Parathyroid adenoma (tissue), 2 donors: Measurements from ENCODE around the gene STX16.

ENCODE experiments used
- H2AFZ ChIP-seq: fragments of 300-600 bp; sonication (generic); one replicate; pipeline ENCODE4 v1.7.0; 2017; ENCODE audit warnings: antibody characterized with exemption, mild to moderate bottlenecking
- H3K27ac ChIP-seq: fragments of 300-600 bp; sonication (generic); one replicate; pipeline ENCODE4 v1.7.0; 2017
- H3K27me3 ChIP-seq: fragments of 300-600 bp; sonication (generic); one replicate; pipeline ENCODE4 v1.7.0; 2017; ENCODE audit warnings: low read length; ENCODE audit not compliant: control insufficient read depth, insufficient read depth
- H3K36me3 ChIP-seq: fragments of 300-600 bp; sonication (generic); one replicate; pipeline ENCODE4 v1.7.0; 2017; ENCODE audit warnings: low read length; ENCODE audit not compliant: control insufficient read depth, insufficient read depth
- H3K4me1 ChIP-seq: fragments of 300-600 bp; sonication (generic); one replicate; pipeline ENCODE4 v1.7.0; 2017; ENCODE audit warnings: control low read depth
- H3K4me2 ChIP-seq: fragments of 300-600 bp; sonication (generic); one replicate; pipeline ENCODE4 v1.7.0; 2017; ENCODE audit warnings: low read length
- H3K4me3 ChIP-seq: fragments of 300-600 bp; sonication (generic); one replicate; pipeline ENCODE4 v1.7.0; 2017; ENCODE audit warnings: low read depth, low read length
- H3K79me2 ChIP-seq: fragments of 300-600 bp; sonication (generic); one replicate; pipeline ENCODE4 v1.7.0; 2017; ENCODE audit warnings: control low read depth
- H3K9ac ChIP-seq: fragments of 300-600 bp; sonication (generic); one replicate; pipeline ENCODE4 v1.7.0; 2017; ENCODE audit warnings: mild to moderate bottlenecking
- H3K9me3 ChIP-seq: fragments of 300-600 bp; sonication (generic); one replicate; pipeline ENCODE4 v1.7.0; 2017; ENCODE audit warnings: low read length; ENCODE audit not compliant: control insufficient read depth
- TF ChIP-seq, protein P1 (sequence below): fragments of 300-600 bp; sonication (generic); IDR thresholded peaks from one replicate; pipeline ENCODE4 v1.7.0; 2017; ENCODE audit warnings: antibody characterized with exemption, mild to moderate bottlenecking
- donor health status: primary hyperparathyroidism.

The STX16 gene

DNA sequence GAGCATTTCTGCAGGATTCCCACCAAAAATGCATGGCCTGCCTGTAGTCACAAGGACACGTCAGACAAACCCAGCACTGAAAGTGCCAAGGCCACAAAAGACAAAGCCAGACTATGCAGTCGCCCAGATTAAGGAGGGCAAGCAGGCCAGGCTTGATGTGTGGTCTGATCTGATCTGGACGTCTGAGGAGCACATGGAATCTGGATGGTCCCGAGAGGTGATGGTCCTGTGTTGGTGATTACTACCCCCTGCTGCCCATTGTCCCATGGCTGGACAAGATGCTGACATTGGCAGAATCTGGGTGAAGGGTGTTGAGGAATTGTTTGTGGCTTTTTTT is 58.6 kb downstream of the STX16 start:
- Histone ChIP-seq H3K4me1 (no peaks in the 10 kb centered on the region), H3K4me3 (no peak overlapping the region), H3K9ac (no peak overlapping the region), H3K27me3 (no peaks in the 10 kb centered on the region), H3K9me3 (no peaks in the 10 kb centered on the region), H2AFZ (no peak overlapping the region), H3K79me2 (no peaks in the 10 kb centered on the region), H3K4me2 (no peak overlapping the region), H3K27ac (no peak overlapping the region), H3K36me3 (no peaks in the 10 kb centered on the region)
- TF ChIP-seq, protein P1, sequence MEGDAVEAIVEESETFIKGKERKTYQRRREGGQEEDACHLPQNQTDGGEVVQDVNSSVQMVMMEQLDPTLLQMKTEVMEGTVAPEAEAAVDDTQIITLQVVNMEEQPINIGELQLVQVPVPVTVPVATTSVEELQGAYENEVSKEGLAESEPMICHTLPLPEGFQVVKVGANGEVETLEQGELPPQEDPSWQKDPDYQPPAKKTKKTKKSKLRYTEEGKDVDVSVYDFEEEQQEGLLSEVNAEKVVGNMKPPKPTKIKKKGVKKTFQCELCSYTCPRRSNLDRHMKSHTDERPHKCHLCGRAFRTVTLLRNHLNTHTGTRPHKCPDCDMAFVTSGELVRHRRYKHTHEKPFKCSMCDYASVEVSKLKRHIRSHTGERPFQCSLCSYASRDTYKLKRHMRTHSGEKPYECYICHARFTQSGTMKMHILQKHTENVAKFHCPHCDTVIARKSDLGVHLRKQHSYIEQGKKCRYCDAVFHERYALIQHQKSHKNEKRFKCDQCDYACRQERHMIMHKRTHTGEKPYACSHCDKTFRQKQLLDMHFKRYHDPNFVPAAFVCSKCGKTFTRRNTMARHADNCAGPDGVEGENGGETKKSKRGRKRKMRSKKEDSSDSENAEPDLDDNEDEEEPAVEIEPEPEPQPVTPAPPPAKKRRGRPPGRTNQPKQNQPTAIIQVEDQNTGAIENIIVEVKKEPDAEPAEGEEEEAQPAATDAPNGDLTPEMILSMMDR = no peak

- TF ChIP-seq, protein P1 = no peak
- no peak overlapping the region for H2AFZ ChIP-seq
Observed at GRCh38 chr20:58710481-58711265, 59.6 kb downstream of the STX16 start.

GRCh38 chr20:58711266-58712051 is 60.4 kb downstream of the STX16 start:
- no peaks in the 10 kb centered on the region for H3K27me3 ChIP-seq
- no peak overlapping the region for H3K9ac ChIP-seq
- no peak overlapping the region for H2AFZ ChIP-seq
- no peaks in the 10 kb centered on the region for H3K79me2 ChIP-seq
- no peaks in the 10 kb centered on the region for H3K9me3 ChIP-seq
- H3K4me1 ChIP-seq = no peaks in the 10 kb centered on the region
- no peak overlapping the region for H3K4me2 ChIP-seq
- H3K27ac ChIP-seq = no peak overlapping the region
- no peak overlapping the region for H3K4me3 ChIP-seq
- TF ChIP-seq, protein P1 = no peak
- H3K36me3 ChIP-seq = no peaks in the 10 kb centered on the region

More at GRCh38 chr20:58710481-58711265, 59.6 kb downstream of the STX16 start:
- Histone ChIP-seq H3K4me2 (no peak overlapping the region), H3K9ac (no peak overlapping the region), H3K27me3 (no peaks in the 10 kb centered on the region), H3K4me1 (no peaks in the 10 kb centered on the region), H3K79me2 (no peaks in the 10 kb centered on the region), H3K4me3 (no peak overlapping the region), H3K9me3 (no peaks in the 10 kb centered on the region), H3K27ac (no peak overlapping the region), H3K36me3 (no peaks in the 10 kb centered on the region)

GRCh38 chr20:58712151-58712791 is 61.2 kb downstream of the STX16 start:
- TF ChIP-seq, protein P1 = no peak
- H3K4me2 ChIP-seq = no peak overlapping the region

More at GRCh38 chr20:58712151-58712791, 61.2 kb downstream of the STX16 start:
- no peaks in the 10 kb centered on the region for H3K36me3 ChIP-seq
- H2AFZ ChIP-seq = no peak overlapping the region
- no peaks in the 10 kb centered on the region for H3K27me3 ChIP-seq
- no peaks in the 10 kb centered on the region for H3K9me3 ChIP-seq
- H3K79me2 ChIP-seq = no peaks in the 10 kb centered on the region
- no peak overlapping the region for H3K4me3 ChIP-seq
- no peak overlapping the region for H3K9ac ChIP-seq
- H3K27ac ChIP-seq = no peak overlapping the region
- H3K4me1 ChIP-seq = no peaks in the 10 kb centered on the region
